Fibroblast of lung (primary cell): ENCODE measurements around the gene WBP4. TPM values are rescaled to one million over a fixed set of nuclear protein-coding genes. Genes with fewer than 3 reads are reported as not detected.
A peak's percentile ranks its signal among the peaks of the same experiment; 100 is the strongest.
"Not testable (repeated sequence)": the region's sequence is repeated elsewhere in the genome, so short reads cannot be mapped to it uniquely, and the experiment has no call there.

Experiments used
- DNase-seq, 2 donors: peaks; one replicate each; pipeline versions ENCODE4 v3.0.0 to v3.0.0-alpha.2; 2010; ENCODE audit warnings: low read depth in 2 of 2
- H2AFZ ChIP-seq: 2 replicates; pipeline ENCODE4 v1.5.1; 2012; ENCODE audit warnings: low read length, control low read depth, inconsistent platforms
- H3K27ac ChIP-seq: 2 replicates; pipeline ENCODE4 v1.5.1; 2011; ENCODE audit warnings: low read length, control low read depth; ENCODE audit not compliant: insufficient read depth
- H3K27me3 ChIP-seq: 2 replicates; pipeline ENCODE4 v1.5.1; 2011; ENCODE audit warnings: mild to moderate bottlenecking, low read length; ENCODE audit not compliant: control insufficient read depth, insufficient read depth
- H3K36me3 ChIP-seq: 2 replicates; pipeline ENCODE4 v1.5.1; 2011; ENCODE audit warnings: low read length; ENCODE audit not compliant: control insufficient read depth, insufficient read depth
- H3K4me1 ChIP-seq: 2 replicates; pipeline ENCODE4 v1.5.1; 2011; ENCODE audit warnings: low read length; ENCODE audit not compliant: control insufficient read depth, insufficient read depth; ENCODE audit errors: extremely low read depth
- H3K4me2 ChIP-seq: 2 replicates; pipeline ENCODE4 v1.5.1; 2011; ENCODE audit warnings: low read length, control low read depth; ENCODE audit not compliant: insufficient read depth; ENCODE audit errors: extremely low read depth
- H3K4me3 ChIP-seq, 4 experiments: fragments of 200-600 bp in 1 of 4; sonication (generic) in 1 of 4; replicated peaks in 1 of 4; 2 replicates each; pipeline ENCODE4 v1.5.1; 2011 to 2016; ENCODE audit warnings: low read length in 4 of 4, low read depth in 3 of 4, mild to moderate bottlenecking in 3 of 4, control low read depth in 2 of 4, inconsistent platforms in 1 of 4, mixed read lengths in 1 of 4; ENCODE audit not compliant: insufficient read depth in 1 of 4; ENCODE audit errors: control extremely low read depth in 1 of 4
- H3K79me2 ChIP-seq: 2 replicates; pipeline ENCODE4 v1.5.1; 2012; ENCODE audit warnings: mild to moderate bottlenecking, low read length, inconsistent platforms; ENCODE audit not compliant: control insufficient read depth, insufficient read depth
- H3K9ac ChIP-seq: 2 replicates; pipeline ENCODE4 v1.5.1; 2011; ENCODE audit warnings: mild to moderate bottlenecking, low read length, control low read depth; ENCODE audit not compliant: insufficient read depth
- H3K9me3 ChIP-seq: 2 replicates; pipeline ENCODE4 v1.5.1; 2012; ENCODE audit warnings: low read depth, low read length; ENCODE audit not compliant: control insufficient read depth, insufficient read depth
- H4K20me1 ChIP-seq: 2 replicates; pipeline ENCODE4 v1.5.1; 2011; ENCODE audit warnings: low read length; ENCODE audit not compliant: control insufficient read depth, insufficient read depth; ENCODE audit errors: extremely low read depth
- EZH2 ChIP-seq: IDR thresholded peaks from 2 replicates; pipeline ENCODE4 v1.5.1; 2012; ENCODE audit warnings: low read length, control low read depth, mild to moderate bottlenecking; ENCODE audit errors: missing control alignments
- polyA plus RNA-seq, 2 donors: library from polyadenylated mRNA; depleted of rRNA in 1 of 2; stranded (reverse) in 1 of 2; unstranded in 1 of 2; fragments of >200 nt; gene quantifications; 2 replicates each; pipeline ENCODE4 v1.2.1, GENCODE V29; 2011 to 2012; ENCODE audit warnings: missing spikeins in 1 of 2
- total RNA-seq: library from RNA; depleted of rRNA; stranded (reverse); fragments of >200 nt; gene quantifications from 2 replicates; pipeline ENCODE4 v1.2.1, GENCODE V29; 2014
- TF ChIP-seq, protein P1 (sequence below), 2 donors: IDR thresholded peaks in 1 of 2; conservative IDR thresholded peaks in 1 of 2; 1 replicate in 1 of 2; 2 replicates in 1 of 2; pipeline ENCODE4 v1.5.1; 2011 to 2012; ENCODE audit warnings: low read length in 2 of 2, control low read depth in 1 of 2, inconsistent platforms in 1 of 2, low read depth in 1 of 2, mild to moderate bottlenecking in 1 of 2

WBP4 gene
- total and polyA plus RNA-seq, 2 donors (not counting 1 experiment from before 2014, with no cell fraction given) = 13.7 to 17.7 TPM

DNA sequence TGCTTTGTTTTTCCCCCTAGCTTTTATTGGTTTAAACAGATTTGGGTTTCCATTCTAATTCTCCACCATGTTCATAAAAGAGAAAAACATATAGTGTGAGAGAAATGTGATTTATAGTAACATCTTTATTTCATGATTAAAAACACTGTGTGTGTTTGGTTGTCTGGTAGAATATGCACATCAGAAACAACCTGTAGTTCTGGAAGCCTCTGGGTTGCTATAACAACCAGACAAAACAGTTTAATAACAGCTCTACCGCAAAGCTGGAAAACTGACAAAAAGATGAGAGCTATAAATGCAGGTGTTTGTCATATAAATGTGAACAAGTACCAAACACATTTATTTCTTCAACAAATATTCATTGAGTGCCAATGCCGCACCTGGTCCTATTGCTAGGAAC lies 61.5 kb downstream of the WBP4 start:
- TF ChIP-seq, protein P1, sequence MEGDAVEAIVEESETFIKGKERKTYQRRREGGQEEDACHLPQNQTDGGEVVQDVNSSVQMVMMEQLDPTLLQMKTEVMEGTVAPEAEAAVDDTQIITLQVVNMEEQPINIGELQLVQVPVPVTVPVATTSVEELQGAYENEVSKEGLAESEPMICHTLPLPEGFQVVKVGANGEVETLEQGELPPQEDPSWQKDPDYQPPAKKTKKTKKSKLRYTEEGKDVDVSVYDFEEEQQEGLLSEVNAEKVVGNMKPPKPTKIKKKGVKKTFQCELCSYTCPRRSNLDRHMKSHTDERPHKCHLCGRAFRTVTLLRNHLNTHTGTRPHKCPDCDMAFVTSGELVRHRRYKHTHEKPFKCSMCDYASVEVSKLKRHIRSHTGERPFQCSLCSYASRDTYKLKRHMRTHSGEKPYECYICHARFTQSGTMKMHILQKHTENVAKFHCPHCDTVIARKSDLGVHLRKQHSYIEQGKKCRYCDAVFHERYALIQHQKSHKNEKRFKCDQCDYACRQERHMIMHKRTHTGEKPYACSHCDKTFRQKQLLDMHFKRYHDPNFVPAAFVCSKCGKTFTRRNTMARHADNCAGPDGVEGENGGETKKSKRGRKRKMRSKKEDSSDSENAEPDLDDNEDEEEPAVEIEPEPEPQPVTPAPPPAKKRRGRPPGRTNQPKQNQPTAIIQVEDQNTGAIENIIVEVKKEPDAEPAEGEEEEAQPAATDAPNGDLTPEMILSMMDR (conservative IDR thresholded peaks at IDR 0.05 in 1 of 2, IDR thresholded peaks at IDR 0.05 in 1 of 2; ENCODE audit: low read depth in 1 of 2, low read length in 2 of 2) = no peak
- no peak for TF ChIP-seq EZH2
- no peaks in the 10 kb centered on the region for H4K20me1 ChIP-seq
- no peak overlapping the region for H2AFZ ChIP-seq
- H3K9me3 ChIP-seq = no peaks in the 10 kb centered on the region
- H3K79me2 ChIP-seq = no peaks in the 10 kb centered on the region
- no peak overlapping the region for H3K9ac ChIP-seq
- no peak overlapping the region for H3K27ac ChIP-seq
- H3K4me3 ChIP-seq = no peak overlapping the region
- no peaks in the 10 kb centered on the region for H3K4me1 ChIP-seq
- no peaks in the 10 kb centered on the region for H3K36me3 ChIP-seq
- H3K27me3 ChIP-seq = no peaks in the 10 kb centered on the region
- no peak overlapping the region for H3K4me2 ChIP-seq
- DNase-seq = no peak

DNA sequence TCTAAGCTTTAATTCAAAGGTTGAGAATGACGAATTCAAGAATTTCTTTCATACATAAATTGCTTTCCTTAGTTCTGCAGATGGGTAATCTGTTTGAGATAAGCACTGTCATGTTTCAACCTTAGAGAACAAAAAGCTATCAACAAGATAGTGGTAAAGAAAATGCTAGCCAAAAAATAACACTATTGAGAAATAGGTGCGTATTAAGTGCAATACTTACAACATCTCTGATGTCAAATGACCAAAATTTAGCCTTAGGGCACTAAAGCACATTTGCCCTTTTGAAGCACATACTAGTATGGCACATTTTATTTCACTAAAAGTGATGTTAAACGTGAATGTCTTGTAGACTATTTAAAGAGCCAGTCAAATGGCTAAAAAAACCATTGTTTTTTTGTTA lies 66.4 kb downstream of the WBP4 start:
- peak in 1 of 2 donors; percentile 19 for DNase-seq
- no peak overlapping the region for H3K4me3 ChIP-seq
- H3K27me3 ChIP-seq = no peaks in the 10 kb centered on the region
- no peak overlapping the region for H2AFZ ChIP-seq
- no peaks in the 10 kb centered on the region for H4K20me1 ChIP-seq
- H3K9ac ChIP-seq = no peak overlapping the region
- no peak for TF ChIP-seq EZH2
- TF ChIP-seq, protein P1 (conservative IDR thresholded peaks at IDR 0.05 in 1 of 2, IDR thresholded peaks at IDR 0.05 in 1 of 2; ENCODE audit: low read depth in 1 of 2, low read length in 2 of 2) = no peak
- H3K4me2 ChIP-seq = no peak overlapping the region
- no peaks in the 10 kb centered on the region for H3K36me3 ChIP-seq
- H3K27ac ChIP-seq = no peak overlapping the region
- H3K79me2 ChIP-seq = peaks cover 13% of the 10 kb centered on the region
- no peaks in the 10 kb centered on the region for H3K4me1 ChIP-seq
- H3K9me3 ChIP-seq = no peaks in the 10 kb centered on the region

DNA sequence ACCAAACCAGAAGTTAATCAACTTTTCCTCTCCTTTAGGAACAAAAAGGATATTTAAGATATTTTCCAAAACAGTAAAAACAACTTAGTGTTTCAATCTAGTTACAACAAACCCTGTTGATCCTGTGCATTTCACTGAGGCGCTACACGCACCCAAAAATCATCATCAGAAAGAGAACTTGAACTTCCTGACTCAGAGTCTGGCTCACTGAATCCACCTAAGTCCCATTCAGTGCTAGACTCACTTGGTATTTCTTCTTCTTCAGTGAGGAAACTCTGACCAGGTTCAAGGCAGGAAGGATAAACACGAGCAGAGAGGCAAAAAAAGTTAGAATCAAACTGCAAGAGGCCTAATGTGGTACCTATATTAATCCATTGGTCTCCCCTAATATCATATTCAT lies 69.0 kb downstream of the WBP4 start:
- Histone ChIP-seq H2AFZ (no peak overlapping the region), H3K4me2 (peak overlapping the region; percentile 72), H3K36me3 (no peaks in the 10 kb centered on the region), H3K9ac (no peak overlapping the region), H3K79me2 (peaks cover 13% of the 10 kb centered on the region), H3K9me3 (no peaks in the 10 kb centered on the region), H3K4me1 (peaks cover 2% of the 10 kb centered on the region), H3K27me3 (no peaks in the 10 kb centered on the region), H3K4me3 (peak overlapping the region; percentile 5 to 58 (median 22)), H4K20me1 (no peaks in the 10 kb centered on the region), H3K27ac (no peak overlapping the region)
- no peak for TF ChIP-seq EZH2
- TF ChIP-seq, protein P1 (conservative IDR thresholded peaks at IDR 0.05 in 1 of 2, IDR thresholded peaks at IDR 0.05 in 1 of 2; ENCODE audit: low read depth in 1 of 2, low read length in 2 of 2) = no peak
- DNase-seq = peak; percentile 15 to 26

DNA sequence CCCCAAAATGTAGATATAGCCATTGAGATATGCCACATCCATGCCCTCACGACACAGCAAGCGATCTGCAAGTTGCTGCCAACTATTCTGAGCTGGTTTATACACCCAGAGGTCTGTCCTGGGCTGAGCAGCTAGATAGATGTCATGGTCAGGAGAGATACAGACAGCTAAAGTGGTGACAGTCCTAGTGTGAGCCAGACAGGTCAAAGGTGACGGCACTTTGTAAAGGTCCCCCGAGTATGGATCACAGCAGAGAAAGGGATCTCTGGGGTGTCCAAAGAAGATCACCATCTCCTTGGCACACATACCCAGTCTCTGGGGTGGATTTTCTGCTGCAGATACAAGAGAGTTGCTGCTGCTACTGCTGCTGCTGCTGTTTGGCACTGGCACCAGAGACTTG lies 69.9 kb downstream of the WBP4 start:
- H3K9me3 ChIP-seq, H3K9ac ChIP-seq, H3K27ac ChIP-seq, H3K36me3 ChIP-seq, H2AFZ ChIP-seq, DNase-seq, H3K4me1 ChIP-seq, H4K20me1 ChIP-seq, H3K27me3 ChIP-seq, H3K4me2 ChIP-seq: not testable (repeated sequence)
- Histone ChIP-seq H3K79me2 (peaks cover 13% of the 10 kb centered on the region), H3K4me3 (peak overlapping the region in 2 of 4 experiments; percentile 28 to 58)
